ENCODE results near the gene HSD17B14.

DNA sequence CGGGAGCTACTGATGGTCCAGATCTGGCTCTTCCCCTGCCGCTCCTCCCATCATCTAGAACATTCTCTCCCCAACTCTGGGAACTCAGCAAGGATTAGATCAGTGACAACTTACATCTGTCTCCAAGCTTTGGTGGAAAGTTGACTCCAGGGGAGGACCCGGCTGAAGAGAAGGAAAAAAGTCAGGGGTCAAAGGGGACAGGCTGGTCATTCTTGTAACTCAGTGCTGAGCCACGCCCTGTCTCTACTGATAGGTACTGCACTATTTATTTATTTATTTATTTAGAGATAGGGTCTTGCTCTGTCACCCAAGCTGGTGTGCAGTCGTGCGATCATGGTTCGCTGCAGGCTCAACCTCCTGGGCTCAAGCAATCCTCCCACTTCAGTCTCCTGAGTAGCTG lies 17.8 kb upstream of the HSD17B14 start:
- TF ChIP-seq POLR2A (IDR thresholded peaks at IDR 0.05; ENCODE audit: low read depth, low read length): no peak
- no peak for TF ChIP-seq POLR2AphosphoS5 (IDR thresholded peaks at IDR 0.05; ENCODE audit: low read depth, low read length)
- TF ChIP-seq TAF1 (IDR thresholded peaks at IDR 0.05; ENCODE audit: borderline replicate concordance, low read depth, low read length): no peak

All from GM12892 (cell line).